GM18520 (cell line): ENCODE results near the gene PERM1.
A peak's percentile ranks its signal among the peaks of the same experiment; 100 is the strongest.
"Not testable (repeated sequence)": the region's sequence is repeated elsewhere in the genome, so short reads cannot be mapped to it uniquely, and the experiment has no call there.

Experiments used
- ATAC-seq: cut with Tn5 transposase; IDR thresholded peaks from one replicate; pipeline ENCODE4 v1.9.1; 2021; ENCODE audit not compliant: unreplicated experiment

PERM1 gene

DNA sequence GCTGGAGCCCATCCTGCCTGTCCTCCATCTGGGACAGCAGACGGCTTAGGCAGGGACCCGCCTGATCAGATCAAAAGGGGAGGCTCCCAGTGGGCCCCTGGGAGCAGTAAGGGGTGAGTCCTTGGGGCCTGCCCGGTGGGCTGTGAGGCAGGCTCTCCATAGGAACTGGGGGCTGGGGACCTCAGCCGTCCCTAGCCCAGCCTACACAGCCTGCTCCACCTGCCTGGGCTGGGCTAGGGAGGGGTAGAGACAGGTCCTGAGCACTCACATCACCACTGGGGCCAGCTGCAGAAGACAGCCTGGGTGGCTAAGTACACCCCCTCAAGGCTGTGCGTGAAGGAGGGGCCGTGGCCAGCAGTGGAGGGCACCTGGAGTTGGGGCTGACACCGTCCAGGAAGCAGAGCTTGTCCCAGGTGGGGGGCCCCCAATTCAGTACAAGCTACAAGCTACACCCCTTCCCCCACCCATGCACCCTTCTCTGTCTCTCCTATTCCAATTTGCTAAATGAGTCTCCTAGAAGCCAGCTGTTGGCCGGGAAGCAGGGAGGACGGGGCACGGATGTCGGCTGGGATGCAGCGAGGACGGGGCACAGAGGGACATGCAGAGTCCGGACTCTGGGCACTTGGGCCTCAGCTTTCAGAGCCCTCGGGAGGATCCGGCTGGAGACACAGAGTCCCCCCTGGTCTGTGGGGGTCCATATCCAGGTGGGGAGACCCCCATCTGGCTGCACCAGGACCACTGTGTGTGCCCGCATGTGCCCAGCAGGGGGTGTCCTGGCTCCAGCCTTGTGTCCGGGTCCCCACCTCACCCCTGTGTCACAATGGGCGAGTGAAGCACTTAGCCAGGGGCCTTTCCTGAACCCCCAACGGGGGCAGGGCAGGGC lies 33.1 kb upstream of the PERM1 start:
- ATAC-seq: no peak

DNA sequence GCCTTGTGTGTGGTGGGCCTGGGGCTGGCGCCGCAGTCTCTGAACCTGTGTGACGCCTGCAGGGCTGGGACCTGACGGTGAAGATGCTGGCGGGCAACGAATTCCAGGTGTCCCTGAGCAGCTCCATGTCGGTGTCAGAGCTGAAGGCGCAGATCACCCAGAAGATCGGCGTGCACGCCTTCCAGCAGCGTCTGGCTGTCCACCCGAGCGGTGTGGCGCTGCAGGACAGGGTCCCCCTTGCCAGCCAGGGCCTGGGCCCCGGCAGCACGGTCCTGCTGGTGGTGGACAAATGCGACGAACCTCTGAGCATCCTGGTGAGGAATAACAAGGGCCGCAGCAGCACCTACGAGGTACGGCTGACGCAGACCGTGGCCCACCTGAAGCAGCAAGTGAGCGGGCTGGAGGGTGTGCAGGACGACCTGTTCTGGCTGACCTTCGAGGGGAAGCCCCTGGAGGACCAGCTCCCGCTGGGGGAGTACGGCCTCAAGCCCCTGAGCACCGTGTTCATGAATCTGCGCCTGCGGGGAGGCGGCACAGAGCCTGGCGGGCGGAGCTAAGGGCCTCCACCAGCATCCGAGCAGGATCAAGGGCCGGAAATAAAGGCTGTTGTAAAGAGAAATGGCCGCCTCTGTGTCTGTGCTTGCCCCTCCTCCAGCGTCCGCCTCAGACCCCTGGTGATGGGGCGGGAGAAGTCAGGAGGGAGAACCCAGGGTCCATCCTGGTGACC lies 32.2 kb upstream of the PERM1 start:
- ATAC-seq: no peak

DNA sequence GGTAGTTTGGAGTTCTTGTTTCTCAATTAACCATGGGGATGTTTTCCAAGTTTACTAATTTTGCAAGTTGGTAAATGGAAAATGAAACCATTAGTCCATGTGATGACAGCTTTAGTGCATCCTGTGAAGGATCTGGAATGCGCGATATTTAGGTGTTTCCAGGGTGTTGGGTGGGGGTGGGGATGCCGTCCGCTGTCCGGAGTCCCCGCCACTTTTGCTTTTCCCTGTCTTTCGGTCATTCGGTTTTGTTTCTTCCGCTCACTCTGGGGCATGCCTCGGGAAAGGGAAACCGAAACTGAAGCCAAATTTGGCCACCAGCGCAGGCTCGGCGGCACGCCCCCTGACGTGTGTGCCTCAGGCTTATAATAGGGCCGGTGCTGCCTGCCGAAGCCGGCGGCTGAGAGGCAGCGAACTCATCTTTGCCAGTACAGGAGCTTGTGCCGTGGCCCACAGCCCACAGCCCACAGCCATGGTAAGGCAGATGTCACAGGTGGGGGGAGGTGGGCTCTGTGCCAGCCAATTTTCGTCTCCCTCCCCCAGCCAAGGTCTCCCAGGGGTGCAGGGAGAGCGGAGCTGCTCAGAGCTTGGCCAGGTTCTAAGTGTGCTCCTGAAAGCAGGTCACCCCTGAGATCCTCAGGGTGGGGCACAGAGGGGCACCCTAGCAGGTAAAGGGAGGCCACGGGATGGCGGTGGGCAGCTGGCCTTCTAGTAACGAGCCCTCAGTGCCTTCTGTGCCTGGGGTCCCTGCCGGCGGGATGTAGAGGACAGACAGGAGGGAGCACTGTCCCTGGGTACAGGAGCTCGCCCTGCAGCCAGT lies 31.4 kb upstream of the PERM1 start, which contains the start of gene ISG15:
ISG15 (plus strand) TSS at position 393 of the 817 bp plus-strand sequence; CDS start at position 470, 77 bp downstream.
- peak; percentile 63 for ATAC-seq

DNA sequence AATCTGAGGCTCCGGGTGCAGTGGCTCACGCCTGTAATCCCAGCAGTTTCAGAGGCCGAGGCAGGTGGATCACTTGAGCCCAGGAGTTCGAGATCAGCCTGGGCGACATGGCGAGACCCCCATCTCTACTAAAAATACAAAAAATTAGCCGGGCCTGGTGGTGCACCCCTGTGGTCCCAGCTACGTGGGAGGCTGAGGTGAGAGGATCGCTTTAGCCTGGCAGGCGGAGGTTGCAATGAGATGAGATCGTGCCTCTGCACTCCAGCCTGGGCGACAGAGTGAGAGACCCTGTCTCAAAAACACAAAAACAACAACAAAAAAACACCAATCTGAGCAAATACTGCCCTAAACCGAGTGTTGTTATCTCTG lies 30.8 kb upstream of the PERM1 start:
- ATAC-seq: peak; percentile 10

DNA sequence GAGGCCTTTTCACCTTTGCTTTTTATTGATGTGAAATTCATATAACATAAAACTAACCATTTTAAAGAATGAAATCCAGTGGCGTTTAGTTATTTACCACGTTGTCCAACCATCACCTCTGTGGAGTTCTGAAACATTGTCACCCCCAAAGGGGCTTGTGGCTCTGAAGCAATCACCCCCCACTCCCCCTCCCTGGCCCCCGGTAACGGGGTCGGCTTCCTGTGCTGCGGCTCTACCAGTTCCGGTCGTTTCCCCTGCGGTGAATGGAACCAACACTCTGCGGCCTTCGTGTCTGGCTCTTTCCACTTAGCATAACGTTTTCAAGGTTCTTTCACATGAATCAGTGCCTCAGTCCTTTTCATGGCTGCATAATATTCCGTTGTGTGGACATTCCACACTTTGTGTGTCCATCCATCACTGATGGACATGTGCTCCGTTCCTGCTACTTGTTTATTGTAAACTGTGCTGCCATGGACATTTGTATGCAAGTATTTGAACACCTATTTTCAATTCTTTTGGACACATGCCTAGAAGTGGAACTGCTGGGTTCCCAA lies 29.6 kb upstream of the PERM1 start:
- no peak for ATAC-seq

DNA sequence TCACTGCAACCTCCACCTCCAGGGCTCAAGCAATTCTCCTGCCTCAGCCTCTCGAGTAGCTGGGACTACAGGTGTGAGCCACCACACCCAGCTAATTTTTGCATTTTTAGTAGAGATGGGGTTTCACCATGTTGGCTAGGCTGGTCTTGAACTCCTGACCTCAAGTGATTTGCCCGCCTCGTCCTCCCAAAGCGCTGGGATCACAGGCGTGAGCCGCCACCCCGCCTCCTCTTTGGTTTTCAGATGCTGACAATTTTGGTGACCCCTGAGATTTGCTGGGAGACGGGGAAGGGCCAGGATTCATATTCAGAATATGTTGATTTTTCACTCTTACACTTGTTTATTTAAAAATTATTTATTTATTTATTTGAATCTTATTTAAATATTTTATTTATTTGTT lies 28.2 kb upstream of the PERM1 start:
- ATAC-seq: not testable (repeated sequence)

DNA sequence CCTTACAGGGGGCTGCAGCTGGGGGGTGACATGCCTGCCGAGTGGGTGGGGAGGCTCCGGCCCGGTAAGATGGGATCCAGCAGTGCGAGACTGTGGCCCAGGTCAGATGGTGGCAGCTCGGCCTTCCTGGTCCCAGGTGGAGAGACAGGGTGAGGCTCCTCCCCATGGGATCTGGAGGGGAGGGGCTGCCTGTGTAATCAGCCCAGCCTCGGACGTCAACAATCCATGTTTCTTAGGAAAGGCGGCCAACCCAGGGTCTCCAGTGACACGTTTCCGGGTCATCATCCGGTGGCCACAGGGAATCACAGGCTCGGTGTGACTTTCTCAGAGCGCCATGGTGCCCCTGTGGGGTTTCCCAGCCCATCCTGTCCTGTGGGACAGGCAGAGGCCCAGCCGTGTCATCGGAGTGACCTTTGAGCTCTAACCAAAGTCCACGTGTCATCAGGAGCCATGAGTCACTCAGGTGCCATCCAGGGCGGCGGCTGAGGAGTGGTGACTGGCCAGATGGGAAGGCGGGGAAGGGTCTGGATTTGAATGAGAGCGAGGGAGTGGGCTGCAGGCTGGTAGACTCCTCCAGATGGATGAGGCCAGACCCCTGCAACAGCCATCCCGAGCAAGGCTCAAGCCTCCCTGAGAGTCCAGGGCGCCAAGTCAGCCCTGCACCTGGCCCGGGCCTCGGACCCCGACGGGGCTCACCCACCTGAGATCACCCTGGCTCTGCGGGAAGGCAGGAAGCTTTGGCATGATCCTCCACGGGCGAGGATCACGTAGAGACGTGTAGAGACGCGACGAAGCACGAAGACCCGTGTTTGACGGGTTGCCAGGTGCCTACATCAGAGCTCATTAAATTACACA lies 24.6 kb upstream of the PERM1 start:
- ATAC-seq: no peak

DNA sequence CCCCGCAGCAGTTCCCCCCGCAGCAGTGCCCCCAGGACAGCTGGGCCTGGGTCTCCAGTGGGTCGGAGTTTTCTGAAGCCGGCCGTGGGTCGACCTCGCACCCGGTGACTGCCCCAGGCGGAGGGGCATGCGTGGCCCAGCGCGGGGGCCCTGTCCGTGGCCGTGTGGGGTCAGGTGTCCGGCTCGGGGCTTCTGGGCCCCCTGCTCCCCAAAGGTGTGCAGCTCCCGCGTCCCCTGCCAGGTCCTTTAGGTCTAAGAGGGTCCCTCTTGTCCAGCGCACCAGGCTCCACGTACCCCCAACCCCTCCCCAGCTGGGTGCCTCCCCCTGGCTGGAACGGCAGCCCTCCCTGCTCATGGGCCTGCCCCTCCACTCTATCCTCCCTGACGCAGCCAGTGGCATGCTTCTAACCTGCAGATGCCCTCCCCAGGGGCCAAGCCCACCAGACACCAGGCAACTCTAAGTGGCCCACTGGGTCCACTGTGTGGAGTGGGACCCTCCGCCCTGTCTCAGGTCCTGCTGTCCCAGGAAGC lies 23.9 kb upstream of the PERM1 start:
- no peak for ATAC-seq

DNA sequence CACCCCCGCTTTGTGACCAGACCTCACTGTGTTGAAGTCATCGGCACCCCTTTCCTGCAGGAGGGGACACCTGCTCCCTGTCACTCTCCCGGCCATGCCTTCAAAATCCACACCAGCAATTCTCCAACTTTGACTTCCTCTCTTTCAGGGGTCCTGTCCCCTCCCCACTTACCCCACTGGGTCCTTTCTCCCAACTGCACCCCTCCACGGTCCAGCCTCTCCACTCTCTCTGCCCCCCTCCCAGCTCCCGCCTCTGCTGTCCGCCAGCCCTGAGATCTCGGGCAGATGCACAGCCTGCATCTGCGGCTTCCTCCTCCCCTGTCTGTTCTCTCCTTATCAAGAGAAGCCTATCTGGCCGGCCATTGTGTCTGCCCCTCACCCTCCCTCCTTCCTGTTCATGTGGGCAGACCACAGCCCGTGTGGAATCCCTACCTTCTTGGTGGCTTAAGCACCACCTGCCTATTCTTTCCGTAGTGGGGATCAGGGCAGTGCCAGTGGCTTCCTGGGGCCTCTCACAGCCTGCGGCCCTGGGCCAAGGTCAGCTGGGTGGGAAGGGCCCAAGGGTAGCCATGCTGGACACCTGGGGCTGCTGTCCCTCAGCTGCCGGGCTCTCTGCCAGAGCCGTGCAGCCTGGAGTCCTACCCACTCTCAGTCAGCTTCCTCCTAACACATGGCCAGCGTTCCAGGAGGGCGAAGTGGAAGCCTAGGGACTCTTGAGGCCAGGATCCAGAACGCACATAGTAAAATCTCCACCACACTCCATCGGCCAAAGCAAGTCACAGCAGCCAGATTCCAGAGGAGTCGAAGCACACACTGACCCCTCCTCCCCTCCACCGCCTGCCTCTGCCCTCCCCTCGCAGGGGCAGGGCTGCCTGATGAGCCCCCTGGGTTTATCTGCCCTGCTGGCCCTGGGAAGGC lies 23.1 kb upstream of the PERM1 start:
- no peak for ATAC-seq

DNA sequence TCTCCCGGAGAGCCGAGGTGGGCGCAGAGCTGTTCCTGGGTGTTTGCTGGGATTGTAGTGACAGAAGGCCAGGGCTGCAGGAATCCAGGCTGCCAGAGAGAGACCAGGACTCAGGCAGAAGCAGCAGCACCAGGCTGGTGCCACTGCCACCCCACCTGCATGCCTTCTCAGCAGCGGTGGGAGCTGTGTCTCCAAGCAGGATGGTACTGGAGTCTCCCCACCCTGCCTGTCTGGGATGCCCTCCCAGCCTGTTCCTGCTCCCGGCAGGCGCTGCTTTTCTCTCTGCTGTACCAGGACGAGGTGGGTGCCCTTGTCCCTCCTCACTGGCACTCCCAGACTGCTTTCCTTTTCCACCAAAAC lies 22.5 kb upstream of the PERM1 start:
- ATAC-seq: no peak

DNA sequence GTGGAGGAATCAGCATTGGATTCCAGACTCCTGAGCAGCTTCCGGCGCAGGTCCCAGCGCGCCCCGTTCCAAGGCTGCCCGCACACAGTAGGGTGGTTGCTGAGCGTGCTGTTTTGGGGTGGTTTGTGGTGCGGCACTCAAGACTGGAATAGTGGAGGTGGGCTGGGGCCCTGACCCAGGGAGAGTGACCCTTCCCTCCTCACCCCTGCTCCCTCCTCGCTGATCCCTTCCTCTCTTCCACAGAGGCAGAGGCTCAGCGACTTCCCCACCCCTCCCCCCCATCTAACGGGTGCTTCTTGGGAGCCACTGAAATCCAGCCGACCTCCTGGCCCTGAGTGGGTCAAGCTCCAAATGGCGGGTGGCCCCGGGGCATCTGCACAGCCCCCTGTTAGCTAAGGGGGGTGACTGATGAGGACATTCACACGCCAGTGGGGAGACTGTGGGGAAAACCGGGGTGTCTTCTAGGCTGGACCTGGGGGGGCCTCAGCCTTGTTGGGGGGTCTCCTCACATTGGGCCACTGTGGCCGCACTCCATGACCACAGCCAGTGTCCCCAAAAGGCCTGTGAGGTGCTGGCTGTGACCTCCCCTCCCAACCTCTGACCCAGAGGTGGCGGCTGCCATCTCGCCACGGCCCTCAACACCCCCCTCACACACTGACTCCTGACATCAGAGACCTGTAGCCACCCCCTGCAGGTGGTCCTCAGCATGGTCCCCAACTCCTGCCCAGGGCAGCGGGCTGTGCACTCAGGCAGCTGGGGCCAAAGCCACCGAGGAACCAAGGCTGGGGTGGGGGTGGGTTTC lies 21.9 kb upstream of the PERM1 start:
- no peak for ATAC-seq

DNA sequence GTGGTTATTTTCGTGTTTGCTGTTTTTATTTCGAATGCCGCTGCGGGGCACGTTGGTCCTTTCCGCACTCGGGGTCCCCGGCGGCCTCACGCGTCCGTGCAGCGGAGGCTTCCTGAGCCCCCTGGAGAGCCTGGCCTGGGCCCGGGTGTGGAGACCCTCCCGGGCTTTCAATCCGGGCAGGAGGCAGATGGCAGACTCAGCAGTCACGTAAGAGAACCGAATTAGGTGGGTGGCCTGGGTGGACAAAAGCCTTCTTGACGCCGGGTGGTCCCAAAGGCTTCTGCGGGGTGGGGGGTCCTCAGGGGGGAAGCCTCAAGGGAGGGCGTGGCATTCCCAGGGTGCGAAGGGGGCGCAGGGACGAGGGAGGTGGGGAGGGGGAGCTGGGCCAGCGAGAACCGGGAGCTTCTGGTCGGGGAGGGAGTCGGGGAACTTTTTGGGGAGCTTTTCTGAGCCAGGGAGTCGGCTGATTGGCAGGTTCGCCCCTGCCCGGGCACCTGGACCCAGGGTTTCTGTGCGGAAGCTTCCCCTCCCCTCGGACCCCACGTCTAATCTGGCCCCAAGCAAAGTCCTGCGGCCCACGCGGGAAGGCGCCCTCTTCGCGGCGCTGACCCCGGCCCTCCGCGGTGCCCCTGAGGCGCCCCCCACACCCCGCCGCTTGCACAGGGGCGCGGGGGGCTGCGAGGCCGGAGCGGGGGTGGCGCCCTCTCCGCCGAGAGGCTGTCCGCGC lies 19.3 kb upstream of the PERM1 start:
- no peak for ATAC-seq

DNA sequence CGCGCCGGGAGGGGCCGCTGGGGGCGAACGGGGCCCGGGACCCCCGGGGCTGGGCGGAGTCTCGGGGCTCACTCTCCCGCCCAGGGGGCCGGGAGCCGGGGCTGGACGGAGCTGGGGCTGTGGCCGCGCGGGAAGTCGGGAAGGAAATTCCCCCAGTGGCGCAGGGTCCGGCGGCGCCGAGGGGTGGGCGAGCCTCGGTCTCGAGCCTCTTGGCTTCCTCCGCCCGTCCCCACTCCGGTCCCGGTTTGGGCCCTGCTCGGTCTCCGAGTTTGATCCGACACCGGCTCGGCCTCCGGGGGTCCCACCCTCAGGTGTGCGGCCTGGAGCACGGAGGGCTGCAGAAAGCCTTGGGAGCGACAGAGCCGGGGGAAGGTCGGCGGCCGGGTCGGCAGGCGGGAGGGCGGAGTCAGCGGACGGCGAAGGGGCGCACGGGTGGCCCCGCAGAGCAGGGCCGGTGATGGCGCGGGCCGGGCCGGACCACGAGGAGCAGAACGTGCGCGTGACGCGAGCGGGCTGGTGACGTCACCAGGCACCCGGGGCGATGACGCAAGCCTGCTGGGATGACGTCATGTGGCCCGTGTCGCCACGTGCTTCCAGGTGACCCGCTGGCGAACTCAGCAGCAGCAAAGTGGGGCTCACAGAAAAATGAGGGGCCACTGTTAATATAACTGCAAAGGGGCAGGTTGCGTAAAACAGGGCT lies 18.6 kb upstream of the PERM1 start:
- no peak for ATAC-seq

DNA sequence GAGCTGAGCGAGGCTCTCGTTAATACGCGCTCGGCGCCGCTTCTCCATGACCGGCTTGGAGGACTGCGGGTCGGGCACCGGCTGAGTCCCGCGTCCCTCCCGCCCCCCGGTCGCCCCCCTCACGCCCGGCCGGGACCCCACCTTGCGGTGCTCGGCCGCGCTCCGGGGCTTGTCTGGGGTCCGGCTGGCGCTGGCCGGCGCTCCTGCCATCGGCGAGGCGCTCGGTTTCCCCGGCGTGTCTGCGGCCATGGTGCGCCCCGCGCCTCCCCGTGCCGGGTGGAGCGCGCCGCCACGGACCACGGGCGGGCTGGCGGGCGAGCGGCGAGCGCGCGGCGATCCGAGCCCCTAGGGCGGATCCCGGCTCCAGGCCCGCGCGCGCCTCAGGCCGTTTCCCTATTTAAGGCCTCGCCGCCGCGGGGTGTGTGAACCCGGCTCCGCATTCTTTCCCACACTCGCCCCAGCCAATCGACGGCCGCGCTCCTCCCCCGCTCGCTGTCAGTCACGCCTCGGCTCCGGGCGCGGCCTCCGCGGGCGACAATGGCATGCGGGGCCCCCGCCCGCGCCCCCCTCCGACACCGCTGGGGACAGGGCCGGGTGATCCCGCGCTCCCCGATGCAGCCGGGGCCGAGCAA lies 17.9 kb upstream of the PERM1 start, which contains the start of gene HES4:
HES4 (minus strand) TSS at position 373 of the 632 bp plus-strand sequence; CDS start at position 249, 124 bp downstream.
- ATAC-seq: no peak

DNA sequence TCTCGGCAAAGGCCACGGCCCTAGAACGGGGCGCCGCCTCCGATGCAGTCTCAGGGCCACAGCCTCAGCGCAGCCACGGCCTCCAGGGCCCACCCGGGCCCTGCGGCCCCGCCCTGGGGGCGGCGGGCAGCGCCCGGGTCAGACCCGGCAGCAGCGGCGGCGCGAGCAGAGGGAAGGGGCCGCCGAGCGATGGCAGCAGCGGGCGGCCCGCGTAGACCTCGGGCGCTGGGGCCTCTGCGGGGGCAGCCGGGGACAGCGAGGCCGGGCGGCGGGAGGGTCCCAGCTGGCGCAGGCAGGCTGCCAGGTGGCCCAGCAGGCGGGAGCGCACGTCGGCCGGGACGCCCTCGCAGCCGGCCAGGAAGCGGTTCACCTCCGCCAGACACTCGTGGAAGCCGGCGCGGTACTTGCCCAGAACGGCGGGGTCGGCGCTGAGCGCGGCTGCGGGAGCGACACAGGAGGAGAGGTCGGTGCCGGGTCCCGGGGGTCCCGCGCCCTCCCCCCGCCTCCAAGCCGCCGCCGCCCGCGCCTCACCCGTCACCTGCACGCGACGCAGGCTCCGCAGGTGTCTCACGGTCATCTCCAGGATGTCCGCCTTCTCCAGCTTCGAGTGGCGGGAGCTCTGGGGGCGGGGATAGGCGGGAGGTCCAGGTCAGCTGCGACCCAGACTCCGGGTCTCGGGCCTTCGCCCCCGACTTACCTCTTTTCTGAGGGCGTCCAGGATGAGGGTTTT lies 17.3 kb upstream of the PERM1 start:
- ATAC-seq: no peak

DNA sequence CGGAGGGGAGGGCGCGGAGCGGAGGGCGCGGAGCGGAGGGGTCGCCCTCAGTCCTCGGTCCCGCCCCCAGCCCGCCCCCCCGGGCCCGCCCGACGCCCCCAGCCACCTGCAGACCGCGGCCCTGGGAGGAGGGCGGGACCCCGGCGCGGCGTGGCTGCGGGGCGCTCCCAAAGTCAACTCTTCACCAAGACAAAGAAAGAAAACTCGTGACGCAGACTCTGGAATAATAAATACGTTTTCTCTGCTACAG lies 16.8 kb upstream of the PERM1 start:
- no peak for ATAC-seq
